HG03108 (cell line): ENCODE results near the gene VPS54.
A peak's percentile ranks its signal among the peaks of the same experiment; 100 is the strongest.
"Not testable (repeated sequence)": the region's sequence is repeated elsewhere in the genome, so short reads cannot be mapped to it uniquely, and the experiment has no call there.

ENCODE experiments used
- ATAC-seq: cut with Tn5 transposase; IDR thresholded peaks from one replicate; pipeline ENCODE4 v1.9.1; 2021; ENCODE audit warnings: moderate library complexity; ENCODE audit not compliant: unreplicated experiment

VPS54 gene

GRCh38 chr2:63994329-63995070 lies 24.7 kb downstream of the VPS54 start:
- not testable (repeated sequence) for ATAC-seq

GRCh38 chr2:63993871-63994270 lies 25.4 kb downstream of the VPS54 start:
- ATAC-seq = no peak

GRCh38 chr2:63993130-63993584 lies 26.1 kb downstream of the VPS54 start:
- ATAC-seq = not testable (repeated sequence)

- ATAC-seq = no peak
Observed at GRCh38 chr2:63992061-63992685, 27.1 kb downstream of the VPS54 start.

GRCh38 chr2:63991173-63991999 lies 27.8 kb downstream of the VPS54 start:
- not testable (repeated sequence) for ATAC-seq

GRCh38 chr2:63990072-63990471 lies 29.2 kb downstream of the VPS54 start:
- no peak for ATAC-seq

- not testable (repeated sequence) for ATAC-seq
Observed at GRCh38 chr2:63988842-63989436, 30.3 kb downstream of the VPS54 start.

GRCh38 chr2:63984606-63985359 lies 34.4 kb downstream of the VPS54 start:
- ATAC-seq = no peak

GRCh38 chr2:63983986-63984605 lies 35.1 kb downstream of the VPS54 start:
- ATAC-seq = no peak

- ATAC-seq = no peak
Observed at GRCh38 chr2:63982335-63982734, 36.9 kb downstream of the VPS54 start.

- no peak for ATAC-seq
Observed at GRCh38 chr2:63981702-63982103, 37.5 kb downstream of the VPS54 start.

GRCh38 chr2:63980794-63981193 lies 38.4 kb downstream of the VPS54 start:
- ATAC-seq = no peak

GRCh38 chr2:63977904-63978303 lies 41.3 kb downstream of the VPS54 start:
- peak; percentile 96 for ATAC-seq

GRCh38 chr2:63976125-63976510 lies 43.1 kb downstream of the VPS54 start:
- ATAC-seq = no peak

- ATAC-seq = no peak
Observed at GRCh38 chr2:63975437-63976124, 43.6 kb downstream of the VPS54 start.

GRCh38 chr2:63975036-63975435 lies 44.2 kb downstream of the VPS54 start:
- not testable (repeated sequence) for ATAC-seq

- ATAC-seq = no peak
Observed at GRCh38 chr2:63962186-63962585, 57.0 kb downstream of the VPS54 start.

GRCh38 chr2:63950414-63950813 lies 68.8 kb downstream of the VPS54 start:
- ATAC-seq = no peak

- ATAC-seq = no peak
Observed at GRCh38 chr2:63942788-63943187, 76.4 kb downstream of the VPS54 start.
